GM10248 (cell line): ENCODE measurements around the gene PLEKHA1.

Experiments
- CTCF ChIA-PET: fragments of 300-600 bp; sonication (Branson Sonifier 250); formaldehyde crosslinking; extraction: SDS; loops from one replicate; lab custom pipeline; 2021; ENCODE audit warnings: antibody characterized with exemption; lab: Yijun Ruan, JAX
- POLR2A ChIA-PET: fragments of 350-650 bp; sonication (Branson Sonifier 250); formaldehyde crosslinking; extraction: SDS; loops from one replicate; lab custom pipeline; 2020; ENCODE audit warnings: antibody characterized with exemption; lab: Yijun Ruan, JAX
- DNase-seq: peaks from one replicate; pipeline ENCODE4 v3.0.0; 2012; ENCODE audit errors: extremely low spot score
- TF ChIP-seq, protein P1 (sequence below): IDR thresholded peaks from 2 replicates; pipeline ENCODE4 v1.5.1; 2012; ENCODE audit warnings: mild to moderate bottlenecking, low read depth; ENCODE audit errors: extremely low read depth, missing control alignments, control extremely low read depth

Gene PLEKHA1

DNA sequence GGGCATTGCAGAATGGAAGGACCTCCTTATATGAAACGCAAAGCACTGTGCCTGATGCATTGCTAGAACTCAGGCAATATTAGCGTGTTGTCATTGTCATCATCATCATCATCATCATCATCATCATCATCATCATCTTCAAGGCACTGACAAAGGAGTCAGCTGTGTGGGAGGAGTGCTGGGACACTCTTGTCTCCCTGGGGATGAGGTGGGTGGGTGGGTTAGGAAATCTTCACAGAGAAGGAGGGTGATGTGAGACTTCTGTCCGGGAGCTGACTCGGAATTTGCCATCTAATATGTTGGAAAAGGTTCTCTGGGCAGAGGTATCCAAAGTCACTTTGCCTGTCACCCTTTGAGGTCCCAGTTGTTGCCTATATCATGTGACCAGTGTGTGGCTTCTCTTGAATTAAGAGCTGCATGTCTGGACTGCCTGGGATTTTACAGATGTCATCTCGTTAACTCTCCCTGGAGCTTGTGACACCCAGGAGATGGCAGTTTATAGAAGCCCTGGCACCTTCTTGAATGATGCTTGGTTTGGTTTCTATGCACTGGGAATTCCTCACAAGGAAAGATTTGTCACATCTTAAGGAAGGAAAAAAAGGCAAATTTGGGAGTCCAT lies 93.9 kb downstream of the PLEKHA1 start:
- TF ChIP-seq, protein P1, sequence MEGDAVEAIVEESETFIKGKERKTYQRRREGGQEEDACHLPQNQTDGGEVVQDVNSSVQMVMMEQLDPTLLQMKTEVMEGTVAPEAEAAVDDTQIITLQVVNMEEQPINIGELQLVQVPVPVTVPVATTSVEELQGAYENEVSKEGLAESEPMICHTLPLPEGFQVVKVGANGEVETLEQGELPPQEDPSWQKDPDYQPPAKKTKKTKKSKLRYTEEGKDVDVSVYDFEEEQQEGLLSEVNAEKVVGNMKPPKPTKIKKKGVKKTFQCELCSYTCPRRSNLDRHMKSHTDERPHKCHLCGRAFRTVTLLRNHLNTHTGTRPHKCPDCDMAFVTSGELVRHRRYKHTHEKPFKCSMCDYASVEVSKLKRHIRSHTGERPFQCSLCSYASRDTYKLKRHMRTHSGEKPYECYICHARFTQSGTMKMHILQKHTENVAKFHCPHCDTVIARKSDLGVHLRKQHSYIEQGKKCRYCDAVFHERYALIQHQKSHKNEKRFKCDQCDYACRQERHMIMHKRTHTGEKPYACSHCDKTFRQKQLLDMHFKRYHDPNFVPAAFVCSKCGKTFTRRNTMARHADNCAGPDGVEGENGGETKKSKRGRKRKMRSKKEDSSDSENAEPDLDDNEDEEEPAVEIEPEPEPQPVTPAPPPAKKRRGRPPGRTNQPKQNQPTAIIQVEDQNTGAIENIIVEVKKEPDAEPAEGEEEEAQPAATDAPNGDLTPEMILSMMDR: no peak
- ChIA-PET CTCF (interaction anchor here (1.0 kb wide), 1 partner anchor 13 kb away, joined by 3 read pairs; no protein-coding TSS in a partner anchor), POLR2A (no interaction called here)
- DNase-seq: no peak

DNA sequence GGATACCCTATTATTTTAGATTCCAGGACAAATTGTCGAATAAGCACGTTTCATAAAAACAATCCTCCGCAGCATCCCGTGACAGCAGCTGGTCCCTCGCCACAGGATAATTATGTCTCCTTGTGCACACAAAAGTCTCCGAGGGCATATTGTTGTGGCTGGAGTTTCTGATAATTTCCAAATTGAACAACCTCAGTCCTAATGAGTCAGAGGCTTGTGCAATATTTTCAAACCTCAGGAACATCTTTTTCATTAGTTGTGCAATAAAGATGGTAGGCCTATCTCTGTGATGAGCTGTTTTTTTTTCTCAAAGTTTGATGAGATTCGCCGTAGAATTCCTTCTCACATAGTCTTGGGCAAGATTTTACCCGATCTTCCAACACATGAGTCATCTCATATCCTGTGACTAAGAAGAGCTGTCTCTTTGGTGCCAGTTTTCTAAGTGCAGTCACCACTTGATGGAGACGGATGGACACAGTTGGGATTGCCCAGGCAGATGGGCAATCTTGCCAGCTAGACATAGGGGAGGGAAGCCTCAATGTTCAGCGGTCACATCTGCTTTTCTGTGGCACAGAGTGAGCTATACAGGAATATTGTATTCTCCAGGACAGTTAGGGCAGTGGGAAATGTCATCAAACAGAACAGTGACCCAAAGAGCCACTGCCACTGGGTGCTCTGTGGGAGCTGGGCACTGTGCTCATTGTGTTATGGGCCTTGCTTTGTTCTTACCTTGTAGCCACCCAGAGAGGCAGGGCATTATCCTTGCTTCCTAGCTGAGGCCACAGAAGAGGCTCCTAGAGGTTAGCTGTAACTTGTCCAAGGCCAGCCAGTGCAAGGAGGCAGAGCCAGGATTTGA lies 94.6 kb downstream of the PLEKHA1 start:
- CTCF ChIA-PET: interaction anchor here (1.0 to 1.1 kb wide), 2 partner anchors 12 to 96 kb away, joined by 3 read pairs; no protein-coding TSS in a partner anchor
- DNase-seq: no peak
- POLR2A ChIA-PET: no interaction called here
- TF ChIP-seq, protein P1: no peak

DNA sequence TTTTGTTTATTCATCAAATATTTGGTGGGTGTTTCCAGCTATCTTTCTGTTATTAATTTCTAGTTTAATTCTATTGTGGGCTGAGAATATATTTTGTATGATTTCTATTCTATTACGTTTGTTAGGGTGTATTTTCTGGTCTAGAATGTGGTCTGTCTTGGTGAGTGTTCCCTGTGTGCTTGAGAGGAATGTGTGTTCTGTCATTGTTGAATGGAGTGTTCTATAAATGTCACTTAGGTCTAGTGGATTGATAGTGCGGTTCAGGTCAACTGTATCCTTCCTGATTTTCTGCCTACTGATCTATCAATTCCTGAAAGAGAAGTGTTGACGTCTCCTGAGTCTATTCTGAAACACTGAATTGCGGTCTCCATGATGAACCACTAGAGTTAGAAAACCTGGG lies 95.3 kb downstream of the PLEKHA1 start:
- ChIA-PET CTCF (interaction anchor here (1.1 to 1.6 kb wide), 2 partner anchors 95 to 201 kb away, joined by 3 to 7 read pairs; no protein-coding TSS in a partner anchor), POLR2A (no interaction called here)
- TF ChIP-seq, protein P1: no peak
- DNase-seq: no peak

GRCh38 chr10:122471531-122472177 lies 97.1 kb downstream of the PLEKHA1 start:
- ChIA-PET POLR2A (no interaction called here), CTCF (interaction anchor here (1.4 to 1.6 kb wide), 2 partner anchors 70 to 203 kb away, joined by 3 to 7 read pairs; no protein-coding TSS in a partner anchor)
- TF ChIP-seq, protein P1: no peak
- no peak for DNase-seq

GRCh38 chr10:122473116-122473515 lies 98.6 kb downstream of the PLEKHA1 start:
- POLR2A ChIA-PET: no interaction called here
- TF ChIP-seq, protein P1: no peak
- CTCF ChIA-PET: interaction anchor here (1.5 kb wide), 1 partner anchor 30 kb away, joined by 3 read pairs; no protein-coding TSS in a partner anchor
- no peak for DNase-seq
